OCI-LY7 (cell line): Measurements from ENCODE around the gene TNMD. TPM values are rescaled to one million over a fixed set of nuclear protein-coding genes. Genes with fewer than 3 reads are reported as not detected.

ENCODE experiments used
- BruUV-seq: library from RNA; stranded (reverse); fragments of 400-500 nt; replicated peaks from 2 replicates; lab custom pipeline; 2021; lab: Mats Ljungman, UMichigan
- CTCF ChIA-PET: fragments of 300-600 bp; sonication (Branson Sonifier 250); formaldehyde crosslinking; loops from one replicate; lab custom pipeline; 2022; ENCODE audit warnings: antibody characterized with exemption; ENCODE audit not compliant: unreplicated experiment; lab: Charles Lee
- POLR2A ChIA-PET: fragments of 300-600 bp; sonication (Branson Sonifier 250); formaldehyde crosslinking; loops from one replicate; lab custom pipeline; 2022; ENCODE audit warnings: antibody characterized with exemption; lab: Charles Lee
- DNase-seq: peaks from one replicate; pipeline ENCODE4 v3.0.0-alpha.2; 2015; ENCODE audit warnings: low spot score
- H2AFZ ChIP-seq: fragments of 200-600 bp; sonication (generic), shearing (Covaris generic); 2 replicates; pipeline ENCODE4 v1.6.1; 2014; ENCODE audit warnings: mild to moderate bottlenecking, antibody characterized with exemption, low read length, moderate library complexity
- H3K27ac ChIP-seq: fragments of 200-600 bp; sonication (generic); 2 replicates; pipeline ENCODE4 v1.5.1; 2014; ENCODE audit warnings: mixed run types, low read depth, mild to moderate bottlenecking, moderate library complexity, low read length, inconsistent platforms; ENCODE audit not compliant: poor library complexity, severe bottlenecking
- H3K36me3 ChIP-seq: fragments of 200-600 bp; sonication (generic); 2 replicates; pipeline ENCODE4 v1.6.1; 2014; ENCODE audit warnings: mild to moderate bottlenecking, antibody characterized with exemption, low read length, moderate library complexity, mixed read lengths; ENCODE audit not compliant: insufficient read depth
- H3K4me1 ChIP-seq: fragments of 200-600 bp; sonication (generic); 2 replicates; pipeline ENCODE4 v1.5.1; 2014; ENCODE audit warnings: mild to moderate bottlenecking, low read length; ENCODE audit not compliant: insufficient read depth, poor library complexity, severe bottlenecking
- H3K4me2 ChIP-seq: fragments of 200-600 bp; sonication (generic); 2 replicates; pipeline ENCODE4 v1.6.1; 2014; ENCODE audit warnings: mild to moderate bottlenecking, low read length
- H3K4me3 ChIP-seq: fragments of 200-600 bp; sonication (generic); 2 replicates; pipeline ENCODE4 v1.5.1; 2014; ENCODE audit warnings: mild to moderate bottlenecking, low read depth, low read length; ENCODE audit not compliant: poor library complexity, severe bottlenecking
- H3K79me2 ChIP-seq: fragments of 200-600 bp; sonication (generic); 2 replicates; pipeline ENCODE4 v1.6.1; 2016; ENCODE audit warnings: low read depth, mild to moderate bottlenecking, low read length, moderate library complexity, mixed read lengths; ENCODE audit not compliant: insufficient read depth
- H3K9me2 ChIP-seq: fragments of 200-600 bp; sonication (generic); 2 replicates; pipeline ENCODE4 v1.6.1; 2016; ENCODE audit warnings: mild to moderate bottlenecking, low read length, mixed read lengths; ENCODE audit not compliant: insufficient read depth
- H3K9me3 ChIP-seq: fragments of 200-600 bp; sonication (generic); 2 replicates; pipeline ENCODE4 v1.6.1; 2014; ENCODE audit warnings: mild to moderate bottlenecking, mixed run types, low read length, mixed read lengths
- H4K20me1 ChIP-seq: fragments of 200-600 bp; sonication (generic); 2 replicates; pipeline ENCODE4 v1.6.1; 2014; ENCODE audit warnings: mild to moderate bottlenecking, antibody characterized with exemption, low read length, moderate library complexity, mixed read lengths; ENCODE audit not compliant: insufficient read depth
- EZH2phosphoT487 ChIP-seq: fragments of 200-600 bp; sonication (generic); IDR thresholded peaks from 2 replicates; pipeline ENCODE4 v1.6.1; 2018; ENCODE audit warnings: low read depth, borderline replicate concordance, mild to moderate bottlenecking, mixed run types, antibody characterized with exemption, low read length, moderate library complexity, mixed read lengths
- intact Hi-C: fragments of 100-400 bp; cut with micrococcal nuclease; formaldehyde crosslinking; loops from one replicate; pipeline ENCODE4 v1.10.0; 2022; ENCODE audit not compliant: unreplicated experiment
- total RNA-seq, 2 experiments: library from RNA; depleted of rRNA in 1 of 2; stranded (reverse); fragments of >200 nt in 1 of 2; shearing (Covaris generic) in 1 of 2; gene quantifications; 2 replicates each; pipeline ENCODE4 v1.2.3, GENCODE V29; 2014 to 2022
- TF ChIP-seq, protein P1 (sequence below): fragments of 200-600 bp; sonication (generic); conservative IDR thresholded peaks from 2 replicates; pipeline ENCODE4 v1.5.1; 2014; ENCODE audit warnings: mild to moderate bottlenecking, antibody characterized with exemption, low read length, moderate library complexity, mixed read lengths

Gene TNMD
- total RNA-seq, 2 experiments from 2014 or later = not detected

DNA sequence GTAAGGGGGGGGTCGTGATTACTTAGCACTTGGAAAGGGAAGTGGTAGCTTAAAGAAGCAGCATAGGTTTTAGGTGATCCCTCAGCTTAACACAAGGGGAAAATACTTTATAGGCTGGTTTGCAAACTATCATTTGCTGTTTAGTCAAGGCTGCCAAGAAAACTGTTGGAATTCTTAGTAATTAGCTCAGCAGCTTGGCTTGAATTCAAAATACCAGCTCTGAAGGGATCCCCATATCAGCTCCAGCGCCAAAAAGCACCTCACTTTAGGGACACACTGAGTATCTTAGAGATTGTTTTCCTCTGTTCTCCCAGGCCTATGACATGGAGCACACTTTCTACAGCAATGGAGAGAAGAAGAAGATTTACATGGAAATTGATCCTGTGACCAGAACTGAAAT lies 8.8 kb downstream of the TNMD start:
- no peaks in the 10 kb centered on the region for H3K4me1 ChIP-seq
- H4K20me1 ChIP-seq = no peaks in the 10 kb centered on the region
- no peak overlapping the region for H3K27ac ChIP-seq
- H3K36me3 ChIP-seq = no peaks in the 10 kb centered on the region
- no TSS peak for BruUV-seq
- H3K4me2 ChIP-seq = no peak overlapping the region
- H3K9me2 ChIP-seq = no peaks in the 10 kb centered on the region
- no peaks in the 10 kb centered on the region for H3K9me3 ChIP-seq
- H3K4me3 ChIP-seq = no peak overlapping the region
- ChIA-PET POLR2A (no interaction called here), CTCF (no interaction called here)
- DNase-seq = no peak
- H3K79me2 ChIP-seq = no peaks in the 10 kb centered on the region
- intact Hi-C loops = no loop called here
- H2AFZ ChIP-seq = no peak overlapping the region
- TF ChIP-seq EZH2phosphoT487 = no peak
- TF ChIP-seq, protein P1, sequence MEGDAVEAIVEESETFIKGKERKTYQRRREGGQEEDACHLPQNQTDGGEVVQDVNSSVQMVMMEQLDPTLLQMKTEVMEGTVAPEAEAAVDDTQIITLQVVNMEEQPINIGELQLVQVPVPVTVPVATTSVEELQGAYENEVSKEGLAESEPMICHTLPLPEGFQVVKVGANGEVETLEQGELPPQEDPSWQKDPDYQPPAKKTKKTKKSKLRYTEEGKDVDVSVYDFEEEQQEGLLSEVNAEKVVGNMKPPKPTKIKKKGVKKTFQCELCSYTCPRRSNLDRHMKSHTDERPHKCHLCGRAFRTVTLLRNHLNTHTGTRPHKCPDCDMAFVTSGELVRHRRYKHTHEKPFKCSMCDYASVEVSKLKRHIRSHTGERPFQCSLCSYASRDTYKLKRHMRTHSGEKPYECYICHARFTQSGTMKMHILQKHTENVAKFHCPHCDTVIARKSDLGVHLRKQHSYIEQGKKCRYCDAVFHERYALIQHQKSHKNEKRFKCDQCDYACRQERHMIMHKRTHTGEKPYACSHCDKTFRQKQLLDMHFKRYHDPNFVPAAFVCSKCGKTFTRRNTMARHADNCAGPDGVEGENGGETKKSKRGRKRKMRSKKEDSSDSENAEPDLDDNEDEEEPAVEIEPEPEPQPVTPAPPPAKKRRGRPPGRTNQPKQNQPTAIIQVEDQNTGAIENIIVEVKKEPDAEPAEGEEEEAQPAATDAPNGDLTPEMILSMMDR = no peak

- no TSS peak for BruUV-seq
- POLR2A ChIA-PET = no interaction called here
- Histone ChIP-seq H3K9me2 (no peaks in the 10 kb centered on the region), H4K20me1 (no peaks in the 10 kb centered on the region), H3K79me2 (no peaks in the 10 kb centered on the region), H3K36me3 (no peaks in the 10 kb centered on the region), H2AFZ (no peak overlapping the region), H3K4me3 (no peak overlapping the region), H3K9me3 (no peaks in the 10 kb centered on the region), H3K4me2 (no peak overlapping the region), H3K27ac (no peak overlapping the region), H3K4me1 (no peaks in the 10 kb centered on the region)
- intact Hi-C loops = no loop called here
- TF ChIP-seq EZH2phosphoT487 = no peak
- TF ChIP-seq, protein P1 = no peak
- CTCF ChIA-PET = no interaction called here
- no peak for DNase-seq
Measured at GRCh38 chrX:100596601-100597000, 11.9 kb downstream of the TNMD start.

GRCh38 chrX:100599456-100599855 lies 14.7 kb downstream of the TNMD start:
- intact Hi-C loops = no loop called here
- TF ChIP-seq, protein P1 = no peak
- TF ChIP-seq EZH2phosphoT487 = no peak
- no peaks in the 10 kb centered on the region for H3K4me1 ChIP-seq
- H3K4me3 ChIP-seq = no peak overlapping the region
- H3K27ac ChIP-seq = no peak overlapping the region
- H3K9me3 ChIP-seq = no peaks in the 10 kb centered on the region
- DNase-seq = no peak
- H3K79me2 ChIP-seq = no peaks in the 10 kb centered on the region
- no peak overlapping the region for H2AFZ ChIP-seq
- no peaks in the 10 kb centered on the region for H4K20me1 ChIP-seq
- BruUV-seq = no TSS peak
- no peaks in the 10 kb centered on the region for H3K36me3 ChIP-seq
- no peaks in the 10 kb centered on the region for H3K9me2 ChIP-seq
- POLR2A ChIA-PET = interaction anchor here (1.1 kb wide), 1 partner anchor 877 kb away, joined by 3 read pairs; no protein-coding TSS in a partner anchor
- CTCF ChIA-PET = no interaction called here
- no peak overlapping the region for H3K4me2 ChIP-seq
